Measurements from ENCODE around the gene MACROD2.

- TF ChIP-seq POLR2AphosphoS5 (IDR thresholded peaks at IDR 0.05; ENCODE audit: low read depth, low read length) = no peak
- TF ChIP-seq TAF1 (IDR thresholded peaks at IDR 0.05; ENCODE audit: borderline replicate concordance, insufficient read depth, low read length) = no peak
These were observed 976.9 kb downstream of the MACROD2 start for GRCh38 chr20:14972256-14972655.
